ENCODE data around the gene ASTN1. TPM values are rescaled to one million over a fixed set of nuclear protein-coding genes. Genes with fewer than 3 reads are reported as not detected.

The ASTN1 gene
- total and polyA plus RNA-seq, 9 of the 15 experiments (the other 6 are each of a cell fraction or from before 2014, with no cell fraction given): 0.05 to 0.22 (median 0.18) TPM

DNA sequence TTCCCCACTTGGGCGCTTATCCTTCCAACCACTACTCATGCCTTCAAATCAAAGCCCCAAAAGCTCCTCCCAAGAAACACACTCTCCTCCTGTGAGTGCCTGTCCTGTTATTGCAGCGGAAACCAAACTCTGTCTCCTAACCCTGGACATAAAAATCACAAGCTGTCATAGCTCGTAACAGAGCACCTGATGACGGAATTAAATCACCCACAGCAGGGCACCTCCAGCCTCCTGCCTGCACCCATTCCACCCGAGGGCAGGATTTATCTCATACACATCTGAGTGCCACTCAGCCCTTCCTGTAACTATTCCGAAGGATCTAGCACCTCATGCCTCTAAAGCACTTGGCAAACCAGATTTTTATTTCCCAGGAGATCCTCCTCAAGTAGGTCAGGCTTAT lies 100.9 kb downstream of the ASTN1 start:
- Histone ChIP-seq H3K27me3 (ENCODE audit: control insufficient read depth in 2 of 2, insufficient read depth in 2 of 2, low read length in 2 of 2) (no peaks in the 10 kb centered on the region), H3K4me3 (no peak overlapping the region), H3K9me1 (ENCODE audit: control insufficient read depth, insufficient read depth, low read length) (no peaks in the 10 kb centered on the region), H3K4me1 (replicated peaks in 1 of 2; ENCODE audit: control insufficient read depth in 2 of 2, insufficient read depth in 2 of 2, low read length in 2 of 2) (no peaks in the 10 kb centered on the region), H3K36me3 (ENCODE audit: control insufficient read depth, insufficient read depth, low read length) (no peaks in the 10 kb centered on the region), H3K9me3 (replicated peaks; ENCODE audit: control insufficient read depth, insufficient read depth, low read depth, low read length) (no peaks in the 10 kb centered on the region), H2AFZ (ENCODE audit: low read depth, low read length) (no peak overlapping the region), H3K79me2 (ENCODE audit: control insufficient read depth, insufficient read depth, low read length) (no peaks in the 10 kb centered on the region), H3K27ac (ENCODE audit: extremely low read depth, low read depth, low read length) (no peak overlapping the region), H3K4me2 (ENCODE audit: insufficient read depth, low read length) (no peak overlapping the region), H3K9ac (ENCODE audit: insufficient read depth in 1 of 2, low read depth in 2 of 2, low read length in 2 of 2) (no peak overlapping the region), H4K20me1 (replicated peaks; ENCODE audit: control insufficient read depth, insufficient read depth, low read length) (no peaks in the 10 kb centered on the region)
- intact Hi-C loops (cut with micrococcal nuclease) (no loop called here), in situ Hi-C loops (cut with MboI) (no loop called here)
- ATAC-seq (no peak), DNase-seq (ENCODE audit: extremely low read depth in 1 of 4, low spot score in 3 of 4) (no peak), FAIRE-seq (no peak)
- BruUV-seq (replicated peaks): no TSS peak
- TF ChIP-seq FOXA3 (CRISPR knock-in tag; conservative IDR thresholded peaks at IDR 0.05 in 1 of 2, IDR thresholded peaks at IDR 0.05 in 1 of 2) (no peak), ZNF146 (CRISPR knock-in tag; IDR thresholded peaks at IDR 0.05; ENCODE audit: unreplicated experiment) (no peak), ZNF23 (CRISPR knock-in tag; IDR thresholded peaks at IDR 0.05) (no peak), ZNF696 (CRISPR knock-in tag; conservative IDR thresholded peaks at IDR 0.05) (no peak), TEAD2 (tag; IDR thresholded peaks at IDR 0.05) (no peak), MAFF (IDR thresholded peaks at IDR 0.05; ENCODE audit: low read length) (no peak), ZNF384 (IDR thresholded peaks at IDR 0.05; ENCODE audit: low read depth, low read length) (no peak), SRSF9 (IDR thresholded peaks at IDR 0.05; ENCODE audit: borderline replicate concordance, low read depth, low read length) (no peak), PURB (CRISPR knock-in tag; IDR thresholded peaks at IDR 0.05; ENCODE audit: low read depth) (no peak), SOX6 (IDR thresholded peaks at IDR 0.05) (no peak), XRCC5 (IDR thresholded peaks at IDR 0.05; ENCODE audit: low read depth, low read length) (no peak), NR3C1 (CRISPR knock-in tag; IDR thresholded peaks at IDR 0.05) (no peak), ZKSCAN8 (CRISPR knock-in tag; IDR thresholded peaks at IDR 0.05) (no peak), ZNF766 (CRISPR knock-in tag; conservative IDR thresholded peaks at IDR 0.05) (no peak), NR2C2 (CRISPR knock-in tag; IDR thresholded peaks at IDR 0.05) (no peak), NR2C2 (tag; IDR thresholded peaks at IDR 0.05) (no peak)
- TF ChIP-seq, protein P1, sequence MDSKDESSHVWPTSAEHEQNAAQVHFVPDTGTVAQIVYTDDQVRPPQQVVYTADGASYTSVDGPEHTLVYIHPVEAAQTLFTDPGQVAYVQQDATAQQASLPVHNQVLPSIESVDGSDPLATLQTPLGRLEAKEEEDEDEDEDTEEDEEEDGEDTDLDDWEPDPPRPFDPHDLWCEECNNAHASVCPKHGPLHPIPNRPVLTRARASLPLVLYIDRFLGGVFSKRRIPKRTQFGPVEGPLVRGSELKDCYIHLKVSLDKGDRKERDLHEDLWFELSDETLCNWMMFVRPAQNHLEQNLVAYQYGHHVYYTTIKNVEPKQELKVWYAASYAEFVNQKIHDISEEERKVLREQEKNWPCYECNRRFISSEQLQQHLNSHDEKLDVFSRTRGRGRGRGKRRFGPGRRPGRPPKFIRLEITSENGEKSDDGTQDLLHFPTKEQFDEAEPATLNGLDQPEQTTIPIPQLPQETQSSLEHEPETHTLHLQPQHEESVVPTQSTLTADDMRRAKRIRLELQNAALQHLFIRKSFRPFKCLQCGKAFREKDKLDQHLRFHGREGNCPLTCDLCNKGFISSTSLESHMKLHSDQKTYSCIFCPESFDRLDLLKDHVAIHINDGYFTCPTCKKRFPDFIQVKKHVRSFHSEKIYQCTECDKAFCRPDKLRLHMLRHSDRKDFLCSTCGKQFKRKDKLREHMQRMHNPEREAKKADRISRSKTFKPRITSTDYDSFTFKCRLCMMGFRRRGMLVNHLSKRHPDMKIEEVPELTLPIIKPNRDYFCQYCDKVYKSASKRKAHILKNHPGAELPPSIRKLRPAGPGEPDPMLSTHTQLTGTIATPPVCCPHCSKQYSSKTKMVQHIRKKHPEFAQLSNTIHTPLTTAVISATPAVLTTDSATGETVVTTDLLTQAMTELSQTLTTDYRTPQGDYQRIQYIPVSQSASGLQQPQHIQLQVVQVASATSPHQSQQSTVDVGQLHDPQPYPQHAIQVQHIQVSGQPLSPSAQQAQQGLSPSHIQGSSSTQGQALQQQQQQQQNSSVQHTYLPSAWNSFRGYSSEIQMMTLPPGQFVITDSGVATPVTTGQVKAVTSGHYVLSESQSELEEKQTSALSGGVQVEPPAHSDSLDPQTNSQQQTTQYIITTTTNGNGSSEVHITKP (IDR thresholded peaks at IDR 0.05; ENCODE audit: partially characterized antibody): no peak
- TF ChIP-seq, protein P2, sequence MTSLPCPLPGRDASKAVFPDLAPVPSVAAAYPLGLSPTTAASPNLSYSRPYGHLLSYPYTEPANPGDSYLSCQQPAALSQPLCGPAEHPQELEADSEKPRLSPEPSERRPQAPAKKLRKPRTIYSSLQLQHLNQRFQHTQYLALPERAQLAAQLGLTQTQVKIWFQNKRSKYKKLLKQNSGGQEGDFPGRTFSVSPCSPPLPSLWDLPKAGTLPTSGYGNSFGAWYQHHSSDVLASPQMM (CRISPR knock-in tag; IDR thresholded peaks at IDR 0.05): no peak
- TF ChIP-seq, protein P3, sequence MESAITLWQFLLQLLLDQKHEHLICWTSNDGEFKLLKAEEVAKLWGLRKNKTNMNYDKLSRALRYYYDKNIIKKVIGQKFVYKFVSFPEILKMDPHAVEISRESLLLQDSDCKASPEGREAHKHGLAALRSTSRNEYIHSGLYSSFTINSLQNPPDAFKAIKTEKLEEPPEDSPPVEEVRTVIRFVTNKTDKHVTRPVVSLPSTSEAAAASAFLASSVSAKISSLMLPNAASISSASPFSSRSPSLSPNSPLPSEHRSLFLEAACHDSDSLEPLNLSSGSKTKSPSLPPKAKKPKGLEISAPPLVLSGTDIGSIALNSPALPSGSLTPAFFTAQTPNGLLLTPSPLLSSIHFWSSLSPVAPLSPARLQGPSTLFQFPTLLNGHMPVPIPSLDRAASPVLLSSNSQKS (CRISPR knock-in tag; IDR thresholded peaks at IDR 0.05): no peak
- 0% methylated on average over 6 of the region's 6 CpGs for WGBS (ENCODE audit: insufficient coverage, low coverage, missing lambda C conversion rate)
- CTCF ChIA-PET (ENCODE audit: low intra/inter-chr PET ratio): no interaction called here
- POLR2A ChIA-PET: no interaction called here

All from K562 (cell line).